Measurements from ENCODE around the gene HBG2.
A peak's percentile ranks its signal among the peaks of the same experiment; 100 is the strongest.

Gene HBG2

DNA sequence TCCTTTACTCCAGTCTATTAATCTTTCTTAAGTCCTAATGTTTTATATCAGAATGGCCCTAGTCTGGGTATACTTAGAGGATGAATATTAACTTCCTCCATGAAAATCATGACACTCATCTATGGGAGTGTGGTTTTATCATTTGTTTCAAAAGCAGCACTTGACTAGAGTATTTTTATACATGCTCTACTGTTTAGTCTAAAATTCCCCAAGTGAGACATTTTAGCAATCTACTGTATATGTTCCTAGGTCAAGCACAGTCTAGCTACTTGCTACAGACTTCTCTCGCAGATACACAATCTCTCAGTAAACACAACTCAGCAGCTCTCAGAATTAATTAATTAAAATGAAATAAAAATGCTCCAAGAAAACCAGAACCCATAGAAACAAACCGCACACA is 24.8 kb downstream of the HBG2 start:
- DNase-seq (ENCODE audit: low read depth, low spot score), result no peak

DNA sequence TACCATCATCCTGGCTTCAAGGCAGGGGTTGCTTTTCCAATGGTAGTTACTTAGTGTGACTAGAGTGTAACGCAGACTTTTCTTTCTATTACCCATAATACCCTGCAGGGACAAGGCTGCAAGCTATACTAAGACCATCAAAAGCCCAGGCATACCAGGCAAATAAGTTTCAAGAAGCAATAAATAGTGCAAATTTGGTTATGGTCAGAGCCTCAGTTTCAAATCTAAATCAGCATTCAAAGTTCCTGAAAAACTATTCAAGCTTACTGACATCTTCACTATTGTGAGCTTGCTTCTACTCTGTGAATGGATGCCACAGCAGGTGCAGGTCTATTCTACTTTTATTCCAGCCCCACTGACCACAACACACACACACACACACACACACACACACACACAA is 25.2 kb downstream of the HBG2 start:
- no peak for DNase-seq (ENCODE audit: low read depth, low spot score)

DNA sequence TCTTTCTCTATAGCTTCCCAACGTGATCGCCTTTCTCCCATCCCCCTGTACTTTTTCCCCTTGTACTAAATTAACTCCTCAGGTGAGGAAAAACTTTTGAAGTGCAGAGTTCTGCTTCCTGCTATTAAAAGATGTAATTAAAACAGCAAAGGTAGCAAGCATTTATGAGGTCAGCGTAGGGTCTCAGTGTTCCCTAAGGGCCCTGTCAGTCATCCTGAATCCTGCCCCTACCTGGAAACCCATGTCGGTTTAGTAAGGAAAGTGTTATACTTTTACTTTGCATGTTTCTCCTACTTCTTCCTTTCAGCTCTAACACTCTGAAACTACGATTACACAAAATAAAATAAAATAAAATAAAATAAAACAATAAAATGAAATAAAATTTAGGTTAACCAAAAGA is 26.5 kb downstream of the HBG2 start:
- no peak for DNase-seq (ENCODE audit: low read depth, low spot score)

DNA sequence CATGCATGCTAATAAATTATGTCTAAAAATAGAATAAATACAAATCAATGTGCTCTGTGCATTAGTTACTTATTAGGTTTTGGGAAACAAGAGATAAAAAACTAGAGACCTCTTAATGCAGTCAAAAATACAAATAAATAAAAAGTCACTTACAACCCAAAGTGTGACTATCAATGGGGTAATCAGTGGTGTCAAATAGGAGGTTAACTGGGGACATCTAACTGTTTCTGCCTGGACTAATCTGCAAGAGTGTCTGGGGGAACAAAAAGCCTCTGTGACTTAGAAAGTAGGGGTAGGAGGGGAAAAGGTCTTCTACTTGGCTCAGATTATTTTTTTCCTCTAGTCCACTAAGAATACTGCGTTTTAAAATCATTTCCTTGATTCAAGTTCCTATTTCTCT is 26.9 kb downstream of the HBG2 start:
- no peak for DNase-seq (ENCODE audit: low read depth, low spot score)

DNA sequence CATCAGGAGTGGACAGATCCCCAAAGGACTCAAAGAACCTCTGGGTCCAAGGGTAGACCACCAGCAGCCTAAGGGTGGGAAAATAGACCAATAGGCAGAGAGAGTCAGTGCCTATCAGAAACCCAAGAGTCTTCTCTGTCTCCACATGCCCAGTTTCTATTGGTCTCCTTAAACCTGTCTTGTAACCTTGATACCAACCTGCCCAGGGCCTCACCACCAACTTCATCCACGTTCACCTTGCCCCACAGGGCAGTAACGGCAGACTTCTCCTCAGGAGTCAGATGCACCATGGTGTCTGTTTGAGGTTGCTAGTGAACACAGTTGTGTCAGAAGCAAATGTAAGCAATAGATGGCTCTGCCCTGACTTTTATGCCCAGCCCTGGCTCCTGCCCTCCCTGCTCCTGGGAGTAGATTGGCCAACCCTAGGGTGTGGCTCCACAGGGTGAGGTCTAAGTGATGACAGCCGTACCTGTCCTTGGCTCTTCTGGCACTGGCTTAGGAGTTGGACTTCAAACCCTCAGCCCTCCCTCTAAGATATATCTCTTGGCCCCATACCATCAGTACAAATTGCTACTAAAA is 27.8 kb downstream of the HBG2 start, which contains the start of gene HBB:
TSS of gene HBB (minus strand) at position 340 of the 579 bp plus-strand sequence. CDS start at position 290, 50 bp downstream.
- no peak for DNase-seq (ENCODE audit: low read depth, low spot score)

DNA sequence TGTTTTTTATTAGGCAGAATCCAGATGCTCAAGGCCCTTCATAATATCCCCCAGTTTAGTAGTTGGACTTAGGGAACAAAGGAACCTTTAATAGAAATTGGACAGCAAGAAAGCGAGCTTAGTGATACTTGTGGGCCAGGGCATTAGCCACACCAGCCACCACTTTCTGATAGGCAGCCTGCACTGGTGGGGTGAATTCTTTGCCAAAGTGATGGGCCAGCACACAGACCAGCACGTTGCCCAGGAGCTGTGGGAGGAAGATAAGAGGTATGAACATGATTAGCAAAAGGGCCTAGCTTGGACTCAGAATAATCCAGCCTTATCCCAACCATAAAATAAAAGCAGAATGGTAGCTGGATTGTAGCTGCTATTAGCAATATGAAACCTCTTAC is 29.1 kb downstream of the HBG2 start:
- DNase-seq (ENCODE audit: low read depth, low spot score), result no peak

DNA sequence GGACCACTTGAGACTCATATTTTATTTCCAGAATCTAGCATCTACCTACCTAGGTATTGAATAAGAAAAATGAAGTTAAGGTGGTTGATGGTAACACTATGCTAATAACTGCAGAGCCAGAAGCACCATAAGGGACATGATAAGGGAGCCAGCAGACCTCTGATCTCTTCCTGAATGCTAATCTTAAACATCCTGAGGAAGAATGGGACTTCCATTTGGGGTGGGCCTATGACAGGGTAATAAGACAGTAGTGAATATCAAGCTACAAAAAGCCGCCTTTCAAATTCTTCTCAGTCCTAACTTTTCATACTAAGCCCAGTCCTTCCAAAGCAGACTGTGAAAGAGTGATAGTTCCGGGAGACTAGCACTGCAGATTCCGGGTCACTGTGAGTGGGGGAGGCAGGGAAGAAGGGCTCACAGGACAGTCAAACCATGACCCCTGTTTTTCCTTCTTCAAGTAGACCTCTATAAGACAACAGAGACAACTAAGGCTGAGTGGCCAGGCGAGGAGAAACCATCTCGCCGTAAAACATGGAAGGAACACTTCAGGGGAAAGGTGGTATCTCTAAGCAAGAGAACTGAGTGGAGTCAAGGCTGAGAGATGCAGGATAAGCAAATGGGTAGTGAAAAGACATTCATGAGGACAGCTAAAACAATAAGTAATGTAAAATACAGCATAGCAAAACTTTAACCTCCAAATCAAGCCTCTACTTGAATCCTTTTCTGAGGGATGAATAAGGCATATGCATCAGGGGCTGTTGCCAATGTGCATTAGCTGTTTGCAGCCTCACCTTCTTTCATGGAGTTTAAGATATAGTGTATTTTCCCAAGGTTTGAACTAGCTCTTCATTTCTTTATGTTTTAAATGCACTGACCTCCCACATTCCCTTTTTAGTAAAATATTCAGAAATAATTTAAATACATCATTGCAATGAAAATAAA is 29.8 kb downstream of the HBG2 start:
- DNase-seq (ENCODE audit: low read depth, low spot score), result no peak

DNA sequence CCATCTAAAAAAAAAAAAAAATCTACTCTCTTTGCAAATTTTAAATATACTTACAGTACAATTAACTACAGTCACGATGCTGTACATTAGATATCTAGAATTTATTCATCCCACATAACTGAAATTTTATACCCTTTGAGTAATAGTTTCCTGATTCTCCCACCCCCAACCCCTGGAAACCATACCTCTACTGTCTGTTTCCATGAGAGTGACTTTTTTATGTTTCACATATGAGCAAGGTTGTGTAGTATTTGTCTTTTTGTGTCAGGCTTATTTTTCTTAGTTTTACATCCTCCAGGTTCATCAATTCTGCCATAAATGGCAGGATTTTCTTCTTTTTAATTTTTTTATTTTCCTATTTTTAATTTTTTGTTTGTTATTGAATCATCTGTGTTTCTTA is 30.9 kb downstream of the HBG2 start:
- no peak for DNase-seq (ENCODE audit: low read depth, low spot score)

DNA sequence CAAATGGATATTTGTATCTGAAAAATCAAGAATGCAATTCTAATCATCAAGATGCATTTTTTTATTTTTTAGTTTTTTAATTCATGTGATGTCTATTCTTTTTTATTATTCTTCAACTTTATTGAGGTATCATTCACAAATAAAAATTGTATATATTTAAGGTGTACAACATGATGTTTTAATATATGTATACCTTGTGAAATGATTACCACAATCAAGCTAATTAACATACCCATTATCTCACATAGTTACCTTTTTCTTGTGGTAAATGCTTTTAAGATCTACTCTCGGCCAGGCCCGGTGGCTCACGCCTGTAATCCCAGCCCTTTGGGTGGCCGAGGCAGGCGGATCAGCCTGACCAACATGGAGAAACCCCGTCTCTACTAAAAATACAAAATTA is 31.4 kb downstream of the HBG2 start:
- no peak for DNase-seq (ENCODE audit: low read depth, low spot score)

DNA sequence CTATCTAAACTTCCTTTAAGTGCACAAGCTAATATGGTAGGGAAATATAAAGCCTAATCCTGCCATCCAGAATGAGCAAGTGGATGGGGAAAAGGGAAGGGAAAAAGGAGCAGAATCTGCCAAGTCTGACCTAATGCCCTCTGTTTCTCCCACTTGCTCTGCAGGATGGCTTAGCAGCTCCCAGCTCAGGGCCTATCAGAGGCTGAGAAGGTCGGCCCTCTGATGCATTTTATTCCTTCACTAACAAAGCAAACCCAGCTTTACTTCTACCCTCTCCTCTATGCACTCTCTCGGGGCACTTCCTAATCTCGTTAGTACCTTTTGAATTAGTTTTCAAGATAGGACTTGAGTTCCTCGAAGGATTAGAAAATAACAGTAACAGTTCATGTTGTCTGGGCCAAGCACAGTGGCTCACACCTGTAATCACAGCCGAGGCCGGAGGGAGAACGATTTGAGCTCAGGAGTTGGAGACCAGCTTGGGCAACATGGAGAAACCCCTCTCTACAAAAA is 44.1 kb downstream of the HBG2 start:
- DNase-seq (ENCODE audit: low read depth, low spot score), result no peak

DNA sequence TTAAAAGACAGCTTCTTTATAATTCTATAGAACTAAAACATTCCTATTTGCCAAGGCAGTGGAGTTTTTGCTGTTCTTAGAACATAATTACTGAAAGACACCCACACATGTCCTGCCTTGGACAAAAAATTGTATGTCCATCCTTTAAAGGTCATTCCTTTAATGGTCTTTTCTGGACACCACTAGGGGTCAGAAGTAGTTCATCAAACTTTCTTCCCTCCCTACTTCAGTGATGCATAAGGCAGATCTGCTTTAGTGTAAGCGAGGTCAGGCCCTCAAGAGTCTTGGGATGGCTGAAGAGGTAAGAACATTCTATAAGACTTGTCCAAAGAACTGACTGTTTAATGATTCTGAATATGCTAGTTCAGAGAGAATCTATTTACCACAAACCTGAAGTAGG is 49.8 kb downstream of the HBG2 start:
- DNase-seq (ENCODE audit: low read depth, low spot score), result peak; percentile 40

DNA sequence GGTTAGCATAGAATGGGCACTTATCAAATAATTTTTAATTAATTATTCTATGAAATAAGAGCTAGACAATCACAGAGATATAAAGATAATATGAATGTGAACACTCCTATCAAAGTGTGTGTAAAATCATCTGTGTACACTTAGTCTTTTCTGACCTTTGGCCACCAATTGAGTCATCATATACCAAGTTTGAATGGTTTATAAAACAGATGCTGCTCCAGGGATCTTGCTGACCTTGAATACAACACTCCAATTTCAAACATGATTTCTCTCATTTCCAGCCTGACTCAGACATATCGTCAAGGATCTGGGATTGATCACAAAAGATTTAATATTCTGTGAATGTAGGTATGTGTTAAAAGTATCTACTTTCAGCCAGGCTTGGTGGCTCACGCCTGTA is 51.2 kb downstream of the HBG2 start:
- DNase-seq (ENCODE audit: low read depth, low spot score), result no peak
